ENCODE data around the gene TSPAN19.
"Not testable (repeated sequence)": the region's sequence is repeated elsewhere in the genome, so short reads cannot be mapped to it uniquely, and the experiment has no call there.

The TSPAN19 gene

GRCh38 chr12:85036234-85036707 lies at the start of gene TSPAN19, which contains the start of gene LRRIQ1:
TSS of gene TSPAN19 (minus strand) at chr12:85036277. CDS start at chr12:85029946, 6,331 bp downstream.
TSS of gene LRRIQ1 (plus strand) at chr12:85036351. CDS start at chr12:85038177, 1,826 bp downstream.
- peak; percentile 97 for DNase-seq

- no peak for DNase-seq
Measured at GRCh38 chr12:85085066-85085465, 49.0 kb upstream of the TSPAN19 start.

- peak; percentile 78 for DNase-seq
Measured at GRCh38 chr12:85076688-85077430, 40.8 kb upstream of the TSPAN19 start.

GRCh38 chr12:85072826-85073225 lies 36.7 kb upstream of the TSPAN19 start:
- no peak for DNase-seq

DNA sequence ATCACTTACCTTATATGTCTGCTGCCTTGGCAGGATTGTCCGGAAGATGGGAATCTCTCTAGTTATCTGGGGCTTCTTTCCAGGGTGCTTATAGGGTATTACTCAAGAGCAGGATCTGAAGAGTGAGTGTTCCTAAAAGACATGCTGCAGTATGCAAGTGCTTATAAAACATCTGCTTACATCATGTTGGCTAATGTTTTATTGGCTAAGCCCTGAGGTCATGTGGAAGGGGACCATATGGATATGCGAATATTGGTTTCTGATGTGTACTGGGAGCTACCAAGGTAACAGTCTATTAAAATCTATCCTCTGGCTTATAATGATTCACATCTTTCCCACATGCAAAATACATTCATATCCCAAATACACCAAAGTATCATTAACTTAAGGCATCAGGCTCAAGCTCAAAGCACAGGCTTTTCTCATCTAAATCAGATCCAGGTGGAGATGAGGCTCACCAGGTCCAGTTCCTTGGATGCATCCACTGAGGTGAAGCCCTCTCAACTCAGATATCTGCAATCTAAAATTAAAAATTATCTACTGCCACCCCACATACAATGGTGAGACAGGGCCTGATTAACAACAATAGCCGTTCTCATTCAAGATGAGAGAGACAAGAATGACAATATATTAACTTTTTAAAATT lies 29.9 kb upstream of the TSPAN19 start:
- no peak for DNase-seq

DNA sequence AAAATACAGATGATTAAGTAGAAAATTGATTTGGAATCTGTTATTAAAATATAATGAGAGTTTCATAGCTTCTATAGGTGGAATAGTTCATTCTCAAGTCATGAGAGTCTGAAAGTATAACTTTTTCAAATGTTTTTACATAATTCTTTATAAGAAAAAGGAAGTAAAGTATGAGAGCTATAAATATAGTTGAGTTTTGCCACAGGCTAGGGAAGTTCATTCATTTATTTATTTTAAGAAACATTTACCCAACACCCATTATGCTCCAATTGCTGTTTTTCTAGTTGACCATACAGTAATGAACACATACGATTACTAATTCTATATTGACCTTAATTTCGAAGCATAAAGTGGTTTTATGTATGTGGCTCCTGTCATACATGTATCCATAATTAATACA lies 24.8 kb upstream of the TSPAN19 start:
- DNase-seq: no peak

DNA sequence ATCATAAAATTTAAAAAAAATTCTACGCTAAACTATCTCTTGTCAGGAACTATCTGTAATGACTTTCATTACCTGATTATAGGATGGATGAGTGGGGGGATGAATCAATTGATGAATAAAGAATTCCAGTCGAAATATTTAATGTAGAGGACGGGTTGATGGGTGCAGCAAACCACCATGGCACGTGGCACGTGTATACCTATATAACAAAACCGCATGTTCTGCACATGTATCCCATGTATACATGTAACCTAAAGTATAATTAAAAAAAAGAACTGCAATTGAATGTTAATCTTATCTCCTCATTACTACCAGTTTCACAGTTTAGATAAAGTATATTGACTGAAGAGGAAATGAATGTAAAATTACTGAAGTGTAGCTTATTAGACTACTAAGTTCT lies 23.5 kb upstream of the TSPAN19 start:
- no peak for DNase-seq

GRCh38 chr12:85058339-85058738 lies 22.3 kb upstream of the TSPAN19 start:
- no peak for DNase-seq

DNA sequence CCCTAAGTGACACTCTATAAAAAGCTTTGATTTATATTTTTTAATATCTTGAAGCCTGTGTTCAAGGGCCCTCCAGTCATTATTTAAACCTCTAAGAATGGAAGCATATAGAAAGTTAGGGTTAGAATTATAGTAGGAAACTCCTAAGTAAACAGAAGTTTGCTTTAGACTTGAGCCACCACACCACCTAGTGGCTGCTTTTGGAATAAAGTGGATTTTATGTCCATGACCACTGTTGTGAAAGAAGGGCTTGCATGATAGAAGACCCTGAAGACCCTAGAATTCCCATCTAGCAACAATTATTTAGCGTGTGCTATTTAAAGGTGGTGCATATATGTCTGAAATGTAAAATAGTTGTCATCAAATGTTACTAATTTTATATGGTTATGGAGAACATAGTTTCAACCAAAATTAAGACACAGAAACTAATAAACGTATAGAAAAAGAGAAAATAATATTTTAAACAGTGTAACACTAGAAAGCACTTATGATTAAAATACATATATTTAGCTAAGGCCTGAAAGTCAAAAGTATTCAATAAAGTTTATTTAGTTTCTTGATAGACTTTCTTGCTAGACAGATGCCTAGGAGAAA lies 21.4 kb upstream of the TSPAN19 start:
- DNase-seq: peak; percentile 45

GRCh38 chr12:85043829-85044228 lies 7.8 kb upstream of the TSPAN19 start:
- no peak for DNase-seq

DNA sequence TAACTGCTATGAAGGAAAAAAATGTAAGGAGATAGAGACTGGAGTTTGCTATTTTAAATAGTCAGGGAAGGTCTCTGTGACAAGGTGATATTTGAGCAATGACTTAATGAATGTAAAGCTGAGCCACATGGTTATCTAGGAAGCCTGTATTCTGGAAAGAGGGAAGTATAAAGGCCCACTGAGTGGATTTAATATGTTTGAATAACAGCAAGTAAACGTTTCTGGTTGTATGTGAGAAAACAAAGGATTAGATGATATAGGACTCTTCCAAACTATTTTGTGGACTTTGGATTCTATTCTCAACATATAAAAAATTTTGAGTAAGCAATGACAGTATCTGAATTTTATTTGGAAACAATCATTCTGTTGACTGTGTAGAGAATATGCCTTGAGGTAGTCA lies 5.3 kb upstream of the TSPAN19 start:
- DNase-seq: no peak

DNA sequence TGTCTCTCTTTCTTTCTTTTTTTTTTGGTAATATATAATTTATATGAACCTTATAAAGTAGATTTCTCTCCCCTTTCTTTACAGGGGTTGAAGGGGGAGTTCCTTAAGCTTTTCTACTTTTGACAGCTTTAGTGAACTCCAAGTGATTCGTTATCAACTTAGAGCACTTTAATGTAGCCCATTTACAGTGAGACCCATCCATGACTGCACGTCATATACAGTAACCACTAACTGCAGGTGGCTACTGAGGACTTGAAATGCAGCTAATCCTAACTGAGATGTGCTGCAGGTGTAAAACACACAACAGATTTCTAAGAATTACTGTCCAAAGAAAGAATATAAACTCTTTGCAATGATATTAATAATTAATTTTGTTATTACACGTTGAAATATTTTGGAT lies 656 bp upstream of the TSPAN19 start:
- DNase-seq: peak; percentile 49

GRCh38 chr12:85029456-85029855 lies 6.6 kb downstream of the TSPAN19 start:
- peak; percentile 69 for DNase-seq

DNA sequence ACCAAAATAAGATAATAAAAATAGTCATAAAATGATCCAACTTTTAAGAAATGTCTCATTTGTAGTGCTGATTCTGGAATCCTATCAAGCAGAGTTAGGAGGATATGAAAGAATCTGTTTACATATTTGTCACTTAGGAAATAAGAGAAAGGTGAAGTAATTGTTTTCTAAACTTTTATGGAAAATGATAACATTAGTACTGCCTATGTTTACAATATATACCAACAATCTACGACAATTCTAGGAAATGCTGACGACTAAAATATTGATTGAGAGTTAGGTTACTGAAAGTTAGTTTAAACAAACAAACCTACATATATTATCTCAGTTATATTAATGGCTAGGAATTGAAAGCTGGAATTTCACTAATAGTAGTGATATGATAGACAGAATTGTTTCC lies 18.0 kb downstream of the TSPAN19 start:
- DNase-seq: no peak

GRCh38 chr12:85017618-85018017 lies 18.5 kb downstream of the TSPAN19 start:
- DNase-seq: peak; percentile 29

DNA sequence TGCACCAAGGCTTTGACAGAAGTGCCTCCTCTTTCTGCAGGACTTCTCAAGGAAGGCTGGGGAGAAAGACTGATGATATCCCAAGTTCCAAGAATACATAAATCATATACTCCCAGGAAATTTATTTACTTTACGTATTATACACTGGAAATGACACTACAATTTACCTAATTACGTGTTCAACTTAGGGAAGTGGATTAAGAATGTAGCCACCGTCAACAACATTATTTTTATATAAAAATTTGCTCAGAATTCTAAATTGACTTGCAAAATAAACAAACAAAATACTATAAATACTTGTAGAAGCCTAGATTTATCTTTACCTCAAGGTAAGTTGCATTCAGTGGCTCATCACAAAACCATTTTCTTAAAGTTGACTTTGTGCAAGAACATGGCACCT lies 18.9 kb downstream of the TSPAN19 start:
- no peak for DNase-seq

- DNase-seq: no peak
Measured at GRCh38 chr12:85016413-85016812, 19.7 kb downstream of the TSPAN19 start.

DNA sequence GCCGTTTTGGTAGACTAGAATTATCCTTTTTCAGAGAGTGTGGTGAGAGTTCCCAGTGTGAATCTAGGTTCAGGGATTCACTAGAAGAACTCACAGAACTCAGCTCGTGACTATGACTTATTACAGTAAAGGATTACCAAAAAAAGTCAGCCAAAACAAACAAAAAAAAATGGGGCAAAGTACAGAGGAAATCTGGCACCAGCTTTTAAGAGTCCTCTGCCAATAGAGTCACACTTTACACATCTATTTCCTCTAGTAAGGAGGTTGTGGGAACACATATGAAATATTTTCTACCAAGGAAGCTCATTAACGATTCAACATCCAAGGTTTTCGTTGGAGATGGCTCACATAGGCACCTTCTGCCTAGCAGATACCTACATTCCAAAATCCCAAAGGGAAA lies 28.2 kb downstream of the TSPAN19 start:
- no peak for DNase-seq

DNA sequence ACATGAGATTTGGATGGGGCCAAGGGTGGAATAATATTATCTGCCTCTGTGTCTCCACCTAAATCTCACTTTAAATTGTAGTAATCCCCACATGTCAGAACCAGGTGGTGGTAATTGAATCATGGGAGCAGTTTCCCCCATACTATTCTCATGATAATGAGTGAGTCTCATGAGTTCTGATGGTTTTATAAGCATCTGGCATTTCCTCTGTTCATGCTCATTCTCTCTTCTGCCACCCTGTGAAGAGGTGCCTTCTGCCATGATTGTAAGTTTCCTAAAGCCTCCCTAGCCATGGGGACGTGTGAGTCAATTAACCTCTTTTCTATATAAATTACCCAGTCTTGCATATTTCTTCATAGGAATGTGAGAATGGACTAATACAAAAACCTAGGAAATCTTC lies 29.9 kb downstream of the TSPAN19 start:
- no peak for DNase-seq

DNA sequence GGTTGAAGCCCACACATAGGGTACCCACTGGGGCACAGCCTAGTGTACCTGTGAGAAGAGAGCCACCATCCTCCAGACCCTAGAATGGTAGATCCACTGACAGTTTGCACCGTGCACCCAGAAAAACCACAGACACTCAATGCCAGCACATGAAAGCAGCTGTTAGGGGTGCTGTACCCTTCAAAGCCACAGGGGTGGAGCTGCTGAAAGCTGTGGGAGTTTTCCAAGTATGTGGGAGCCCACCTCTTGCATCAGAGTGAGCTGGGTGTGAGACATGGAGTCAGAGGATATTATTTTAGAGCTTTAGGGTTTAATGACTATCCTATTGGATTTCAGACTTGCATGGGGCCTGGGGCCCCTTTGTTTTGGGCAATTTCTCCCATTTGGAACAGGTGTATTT lies 30.5 kb downstream of the TSPAN19 start:
- DNase-seq: no peak

GRCh38 chr12:85005047-85005446 lies 31.0 kb downstream of the TSPAN19 start:
- DNase-seq: not testable (repeated sequence)

DNA sequence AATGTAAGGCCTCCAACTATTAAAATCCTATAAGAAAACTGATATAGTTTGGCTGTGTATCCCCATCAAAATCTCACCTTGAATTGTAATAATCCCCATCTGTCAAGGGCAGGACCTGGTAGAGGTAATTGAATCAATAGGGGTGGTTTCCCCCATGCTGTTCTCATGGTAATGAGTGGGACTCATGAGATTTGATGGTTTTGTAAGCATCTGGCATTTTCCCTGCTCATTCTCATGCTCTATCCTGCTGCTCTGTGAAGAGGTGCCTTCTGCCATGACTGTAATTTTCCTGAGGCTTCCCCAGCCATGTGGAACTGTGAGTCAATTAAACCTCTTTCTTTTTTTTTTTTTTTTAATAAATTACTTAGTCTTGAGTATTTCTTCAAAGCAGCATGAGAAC lies 31.9 kb downstream of the TSPAN19 start:
- no peak for DNase-seq

- DNase-seq: no peak
Measured at GRCh38 chr12:85002778-85003296, 33.2 kb downstream of the TSPAN19 start.

- no peak for DNase-seq
Measured at GRCh38 chr12:85000729-85001128, 35.3 kb downstream of the TSPAN19 start.

All from NCI-H1105 treated with DMSO at 0.1 percent for 48 hours (cell line).